Testis (tissue), 2 donors: ENCODE results near the gene NUDT14.

ENCODE experiments used
- CTCF ChIP-seq, 3 experiments: fragments of 450-650 bp in 2 of 3; fragments of 200-600 bp in 1 of 3; sonication (generic) in 1 of 3; IDR thresholded peaks; one replicate each; pipeline ENCODE4 v1.5.1; 2016 to 2019; ENCODE audit warnings: antibody characterized with exemption in 3 of 3, mild to moderate bottlenecking in 2 of 3, moderate library complexity in 1 of 3
- POLR2A ChIP-seq: fragments of 450-650 bp; IDR thresholded peaks from one replicate; pipeline ENCODE4 v1.6.1; 2017; ENCODE audit warnings: antibody characterized with exemption, mild to moderate bottlenecking, moderate library complexity

GRCh38 chr14:105142651-105143450 lies 38.3 kb downstream of the NUDT14 start:
- no peak for TF ChIP-seq CTCF (IDR thresholded peaks at IDR 0.05)
- no peak for TF ChIP-seq POLR2A
